ENCODE results near the gene GNL2. TPM values are rescaled to one million over a fixed set of nuclear protein-coding genes. Genes with fewer than 3 reads are reported as not detected.
A peak's percentile ranks its signal among the peaks of the same experiment; 100 is the strongest.

The GNL2 gene
- 100 to 1,000 TPM in 1 of 2 donors, 10 to 100 TPM in 1; 45.0 to 106 TPM for polyA plus RNA-seq

DNA sequence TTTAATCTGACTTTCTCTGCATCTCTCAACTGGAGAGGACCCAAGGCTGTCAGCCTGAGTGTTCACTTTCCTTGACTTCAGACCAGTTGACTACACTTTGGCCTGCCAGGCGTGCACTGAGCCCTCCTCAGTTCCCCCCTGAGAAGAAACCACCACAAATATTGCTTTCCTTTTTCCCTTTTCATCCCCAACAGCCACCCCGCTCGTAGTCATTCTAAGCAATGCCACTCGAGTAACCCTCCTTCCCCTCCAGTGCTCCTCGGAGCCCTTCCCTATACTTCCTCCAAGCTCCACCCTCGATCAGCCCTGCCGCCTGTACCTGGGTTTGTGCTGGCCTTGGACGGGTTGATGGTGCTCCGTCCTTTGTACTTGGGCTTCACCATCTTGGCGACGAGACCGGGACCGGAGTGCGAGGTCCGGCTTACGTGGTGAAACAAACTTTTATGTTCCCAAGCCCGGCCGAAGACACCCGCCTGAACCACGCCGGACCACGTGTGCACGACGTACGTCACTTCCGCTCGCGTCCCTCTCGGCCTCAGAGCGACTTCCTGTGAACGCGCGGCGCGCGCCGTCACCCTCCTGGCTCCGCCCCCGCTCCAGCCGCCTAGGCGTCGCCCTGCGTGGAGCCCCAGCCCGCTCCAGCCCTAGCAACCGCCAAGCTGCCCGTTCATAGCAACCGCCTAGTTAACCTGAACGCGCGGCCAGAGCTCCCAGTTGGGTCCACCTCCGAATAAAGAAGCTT is at the start of gene GNL2:
GNL2 (minus strand) TSS at position 498 of the 742 bp plus-strand sequence; CDS start at position 383, 115 bp downstream.
- no peaks in the 10 kb centered on the region for H3K27me3 ChIP-seq (ENCODE audit: control insufficient read depth in 1 of 2, insufficient read depth in 2 of 2, low read length in 2 of 2)
- H3K36me3 ChIP-seq (ENCODE audit: control insufficient read depth in 2 of 2, insufficient read depth in 2 of 2, low read length in 1 of 2) = peaks cover 3 to 6% of the 10 kb centered on the region in 2 donors
- H3K9me3 ChIP-seq (ENCODE audit: control insufficient read depth in 2 of 2, insufficient read depth in 1 of 2, low read depth in 1 of 2, low read length in 1 of 2) = no peaks in the 10 kb centered on the region
- H3K27ac ChIP-seq (ENCODE audit: low read depth in 2 of 2, low read length in 1 of 2) = peak within 1 kb of the TSS; percentile 76 to 97
- H3K4me3 ChIP-seq (ENCODE audit: low read depth in 1 of 2, low read length in 2 of 2) = peak within 1 kb of the TSS; percentile 85 to 94
- peaks cover 4% of the 10 kb centered on the region in 2 donors for H3K4me1 ChIP-seq (ENCODE audit: control insufficient read depth in 2 of 2, insufficient read depth in 2 of 2, low read length in 1 of 2)
- 0% methylated on average over 51 of the region's 51 CpGs for WGBS, 2 donors

DNA sequence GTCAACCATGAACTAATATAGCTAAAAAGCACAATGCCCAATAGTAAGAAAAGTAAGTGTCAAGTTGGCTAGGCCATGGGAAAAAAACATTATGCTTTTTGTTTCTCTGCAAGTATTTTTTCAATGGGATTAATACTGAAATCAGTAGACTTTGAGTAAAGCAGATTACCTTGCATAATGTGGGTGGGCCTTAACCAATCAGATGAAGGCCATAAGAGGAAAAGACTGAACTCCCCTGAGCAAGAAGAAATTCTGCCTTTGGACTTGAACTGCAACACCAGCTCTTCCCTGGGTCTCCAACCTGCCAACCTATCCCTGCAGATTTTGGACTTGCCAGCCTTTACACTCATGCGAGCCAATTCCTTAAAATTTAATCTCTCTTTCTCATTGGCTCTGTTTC is 45.3 kb upstream of the GNL2 start:
- no peak overlapping the region for H3K4me3 ChIP-seq (ENCODE audit: low read depth in 1 of 2, low read length in 2 of 2)
- no peaks in the 10 kb centered on the region for H3K4me1 ChIP-seq (ENCODE audit: control insufficient read depth in 2 of 2, insufficient read depth in 2 of 2, low read length in 1 of 2)
- H3K9me3 ChIP-seq (ENCODE audit: control insufficient read depth in 2 of 2, insufficient read depth in 1 of 2, low read depth in 1 of 2, low read length in 1 of 2) = peaks cover 0 to 16% of the 10 kb centered on the region in 2 donors
- 91 to 92% methylated on average over 1 of the region's 1 CpG for WGBS, 2 donors
- H3K36me3 ChIP-seq (ENCODE audit: control insufficient read depth in 2 of 2, insufficient read depth in 2 of 2, low read length in 1 of 2) = no peaks in the 10 kb centered on the region
- H3K27me3 ChIP-seq (ENCODE audit: control insufficient read depth in 1 of 2, insufficient read depth in 2 of 2, low read length in 2 of 2) = peaks cover 0 to 4% of the 10 kb centered on the region in 2 donors
- H3K27ac ChIP-seq (ENCODE audit: low read depth in 2 of 2, low read length in 1 of 2) = no peak overlapping the region

DNA sequence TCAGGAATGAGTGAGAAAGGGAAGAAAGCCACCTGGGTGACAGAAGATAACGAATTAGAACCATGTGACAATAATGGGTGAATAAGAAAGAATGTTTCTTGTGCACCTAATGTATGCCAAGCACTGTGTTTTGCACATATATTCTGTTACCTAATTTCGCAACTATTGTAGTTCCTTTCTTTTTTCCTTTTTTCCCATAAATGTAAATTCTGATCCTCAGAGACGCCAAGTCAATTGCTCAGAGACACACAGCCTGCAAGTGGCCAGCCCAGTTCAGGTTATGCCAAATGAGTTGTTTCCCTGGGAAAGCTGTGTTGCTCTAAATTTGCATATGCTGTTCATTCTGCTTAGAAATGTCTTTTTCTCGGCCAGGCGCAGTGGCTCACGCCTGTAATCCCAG is 40.7 kb upstream of the GNL2 start:
- 66 to 73% methylated on average over 6 of the region's 6 CpGs for WGBS, 2 donors
- Histone ChIP-seq H3K9me3 (ENCODE audit: control insufficient read depth in 2 of 2, insufficient read depth in 1 of 2, low read depth in 1 of 2, low read length in 1 of 2) (peaks cover 0 to 3% of the 10 kb centered on the region in 2 donors), H3K27ac (ENCODE audit: low read depth in 2 of 2, low read length in 1 of 2) (no peak overlapping the region), H3K4me1 (ENCODE audit: control insufficient read depth in 2 of 2, insufficient read depth in 2 of 2, low read length in 1 of 2) (peaks cover 0 to 5% of the 10 kb centered on the region in 2 donors), H3K27me3 (ENCODE audit: control insufficient read depth in 1 of 2, insufficient read depth in 2 of 2, low read length in 2 of 2) (peaks cover 0 to 29% of the 10 kb centered on the region in 2 donors), H3K36me3 (ENCODE audit: control insufficient read depth in 2 of 2, insufficient read depth in 2 of 2, low read length in 1 of 2) (no peaks in the 10 kb centered on the region), H3K4me3 (ENCODE audit: low read depth in 1 of 2, low read length in 2 of 2) (no peak overlapping the region)

DNA sequence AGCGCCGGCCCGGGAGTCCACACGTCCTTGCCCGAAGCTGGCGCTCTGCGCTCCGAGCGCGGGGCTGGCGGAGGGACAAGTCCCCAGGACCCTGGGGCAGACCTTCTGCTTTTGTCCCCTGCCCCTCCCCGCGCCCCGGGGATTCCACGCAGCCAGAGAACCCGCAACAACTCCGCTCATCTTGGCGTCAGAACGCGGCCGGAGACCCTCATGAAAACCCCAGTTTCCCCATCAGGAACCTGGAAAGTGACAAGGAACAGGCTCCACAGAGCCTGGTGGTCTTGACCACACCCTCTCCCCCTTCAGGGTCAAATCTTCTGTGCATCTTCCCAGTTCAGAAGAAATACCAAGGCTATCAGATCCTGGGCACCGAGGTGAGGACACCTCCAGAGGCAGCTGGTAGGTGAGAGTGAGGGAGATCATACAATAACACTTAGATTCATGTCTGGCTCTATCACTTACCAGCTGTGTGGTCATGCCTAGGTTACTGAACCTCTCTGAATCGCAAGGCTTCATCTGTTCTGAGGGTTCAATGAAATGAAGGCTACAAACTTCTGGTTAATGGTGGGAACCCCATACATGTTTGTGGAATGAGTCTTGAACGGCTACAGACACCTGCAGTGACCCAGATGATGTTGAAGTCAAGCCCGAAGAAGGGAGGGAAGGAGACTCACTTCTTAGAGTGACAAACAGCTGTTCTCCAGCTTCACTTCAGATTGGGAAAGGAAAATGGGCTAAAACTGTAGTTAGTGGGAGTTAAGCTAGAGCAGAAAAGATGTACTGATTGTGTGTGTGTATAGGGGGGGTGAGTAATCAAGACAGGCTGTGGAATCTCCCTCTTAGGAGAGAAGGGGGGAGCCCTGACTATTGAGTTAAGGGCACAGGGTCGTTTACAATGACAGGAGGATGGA is 39.5 kb upstream of the GNL2 start:
- H3K27me3 ChIP-seq (ENCODE audit: control insufficient read depth in 1 of 2, insufficient read depth in 2 of 2, low read length in 2 of 2) = peaks cover 4 to 33% of the 10 kb centered on the region in 2 donors
- peak overlapping the region in 1 of 2 donors; percentile 34 for H3K4me3 ChIP-seq (ENCODE audit: low read depth in 1 of 2, low read length in 2 of 2)

DNA sequence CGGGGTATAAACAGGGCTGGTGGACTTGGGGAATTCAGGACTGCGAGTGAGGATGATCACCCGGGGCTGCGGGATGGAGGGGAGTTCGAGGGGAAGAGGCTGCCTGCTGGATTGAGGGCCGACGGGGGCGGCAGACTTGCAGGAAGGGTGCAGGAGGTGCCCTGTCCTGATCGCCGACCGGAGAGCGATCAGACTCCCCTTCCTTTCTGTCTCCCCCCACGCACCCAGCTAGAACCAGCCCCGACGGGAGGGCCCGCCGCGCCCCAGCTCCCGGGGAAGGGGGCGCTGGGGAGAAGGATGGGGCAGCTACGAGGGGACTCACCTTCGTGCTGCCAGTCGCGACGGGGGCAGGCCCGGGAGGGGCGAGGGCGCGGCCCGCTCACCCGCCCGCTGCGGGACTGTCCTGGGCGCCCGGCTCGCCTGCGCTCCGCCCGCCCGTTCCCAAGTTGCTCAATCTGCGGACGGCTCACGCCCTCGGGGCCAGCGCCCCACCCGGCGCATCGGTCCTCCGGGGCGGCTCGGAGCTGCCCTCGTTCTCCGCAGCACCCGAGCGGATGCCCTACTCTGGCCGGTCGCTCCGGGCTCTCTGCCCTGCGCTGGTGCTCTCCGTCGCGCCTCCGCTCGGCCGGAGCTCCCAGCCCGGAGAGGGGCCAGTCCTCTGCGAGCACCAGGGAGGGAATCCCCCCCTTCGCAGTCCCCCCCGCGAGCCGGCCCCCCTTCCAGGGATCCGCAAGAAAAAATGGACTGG is 38.7 kb upstream of the GNL2 start, which contains the start of gene RSPO1:
RSPO1 (minus strand) TSS at position 649 of the 748 bp plus-strand sequence. CDS start 5,231 bp downstream, outside the sequence.
- Histone ChIP-seq H3K27ac (ENCODE audit: low read depth in 2 of 2, low read length in 1 of 2) (no peak within 1 kb of the TSS), H3K9me3 (ENCODE audit: control insufficient read depth in 2 of 2, insufficient read depth in 1 of 2, low read depth in 1 of 2, low read length in 1 of 2) (no peaks in the 10 kb centered on the region), H3K27me3 (ENCODE audit: control insufficient read depth in 1 of 2, insufficient read depth in 2 of 2, low read length in 2 of 2) (peaks cover 4 to 33% of the 10 kb centered on the region in 2 donors), H3K4me1 (ENCODE audit: control insufficient read depth in 2 of 2, insufficient read depth in 2 of 2, low read length in 1 of 2) (peaks cover 0 to 5% of the 10 kb centered on the region in 2 donors), H3K4me3 (ENCODE audit: low read depth in 1 of 2, low read length in 2 of 2) (peak within 1 kb of the TSS; percentile 32 to 34), H3K36me3 (ENCODE audit: control insufficient read depth in 2 of 2, insufficient read depth in 2 of 2, low read length in 1 of 2) (no peaks in the 10 kb centered on the region)
- 2 to 4% methylated on average over 35 to 71 of the region's 72 CpGs for WGBS, 2 donors

More for the DNA sequence above, 39.5 kb upstream of the GNL2 start:
- H3K27ac ChIP-seq (ENCODE audit: low read depth in 2 of 2, low read length in 1 of 2) = no peak overlapping the region
- H3K4me1 ChIP-seq (ENCODE audit: control insufficient read depth in 2 of 2, insufficient read depth in 2 of 2, low read length in 1 of 2) = peaks cover 0 to 5% of the 10 kb centered on the region in 2 donors
- WGBS, 2 donors = 10% methylated on average over 21 to 26 of the region's 26 CpGs
- H3K36me3 ChIP-seq (ENCODE audit: control insufficient read depth in 2 of 2, insufficient read depth in 2 of 2, low read length in 1 of 2) = no peaks in the 10 kb centered on the region
- no peaks in the 10 kb centered on the region for H3K9me3 ChIP-seq (ENCODE audit: control insufficient read depth in 2 of 2, insufficient read depth in 1 of 2, low read depth in 1 of 2, low read length in 1 of 2)

DNA sequence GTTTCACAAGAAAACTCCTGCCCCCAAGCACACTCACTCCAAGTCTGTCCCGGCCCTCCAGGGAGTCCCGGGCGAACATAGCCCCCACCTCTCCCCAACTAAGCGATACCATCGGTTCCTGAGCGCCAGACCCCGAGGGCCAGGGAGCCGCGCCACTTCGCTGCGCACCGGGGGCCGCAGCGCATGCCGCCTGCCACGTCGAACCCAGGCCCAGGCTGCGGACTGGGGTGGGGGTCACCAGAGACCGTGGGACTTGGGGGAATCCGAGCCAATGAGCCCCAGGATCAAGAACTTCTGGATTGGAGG is 38.2 kb upstream of the GNL2 start:
- Histone ChIP-seq H3K27me3 (ENCODE audit: control insufficient read depth in 1 of 2, insufficient read depth in 2 of 2, low read length in 2 of 2) (peaks cover 4 to 33% of the 10 kb centered on the region in 2 donors), H3K27ac (ENCODE audit: low read depth in 2 of 2, low read length in 1 of 2) (no peak overlapping the region), H3K4me3 (ENCODE audit: low read depth in 1 of 2, low read length in 2 of 2) (peak overlapping the region in 1 of 2 donors; percentile 34), H3K9me3 (ENCODE audit: control insufficient read depth in 2 of 2, insufficient read depth in 1 of 2, low read depth in 1 of 2, low read length in 1 of 2) (no peaks in the 10 kb centered on the region), H3K4me1 (ENCODE audit: control insufficient read depth in 2 of 2, insufficient read depth in 2 of 2, low read length in 1 of 2) (peaks cover 0 to 5% of the 10 kb centered on the region in 2 donors), H3K36me3 (ENCODE audit: control insufficient read depth in 2 of 2, insufficient read depth in 2 of 2, low read length in 1 of 2) (no peaks in the 10 kb centered on the region)
- 3 to 4% methylated on average over 20 of the region's 20 CpGs for WGBS, 2 donors

DNA sequence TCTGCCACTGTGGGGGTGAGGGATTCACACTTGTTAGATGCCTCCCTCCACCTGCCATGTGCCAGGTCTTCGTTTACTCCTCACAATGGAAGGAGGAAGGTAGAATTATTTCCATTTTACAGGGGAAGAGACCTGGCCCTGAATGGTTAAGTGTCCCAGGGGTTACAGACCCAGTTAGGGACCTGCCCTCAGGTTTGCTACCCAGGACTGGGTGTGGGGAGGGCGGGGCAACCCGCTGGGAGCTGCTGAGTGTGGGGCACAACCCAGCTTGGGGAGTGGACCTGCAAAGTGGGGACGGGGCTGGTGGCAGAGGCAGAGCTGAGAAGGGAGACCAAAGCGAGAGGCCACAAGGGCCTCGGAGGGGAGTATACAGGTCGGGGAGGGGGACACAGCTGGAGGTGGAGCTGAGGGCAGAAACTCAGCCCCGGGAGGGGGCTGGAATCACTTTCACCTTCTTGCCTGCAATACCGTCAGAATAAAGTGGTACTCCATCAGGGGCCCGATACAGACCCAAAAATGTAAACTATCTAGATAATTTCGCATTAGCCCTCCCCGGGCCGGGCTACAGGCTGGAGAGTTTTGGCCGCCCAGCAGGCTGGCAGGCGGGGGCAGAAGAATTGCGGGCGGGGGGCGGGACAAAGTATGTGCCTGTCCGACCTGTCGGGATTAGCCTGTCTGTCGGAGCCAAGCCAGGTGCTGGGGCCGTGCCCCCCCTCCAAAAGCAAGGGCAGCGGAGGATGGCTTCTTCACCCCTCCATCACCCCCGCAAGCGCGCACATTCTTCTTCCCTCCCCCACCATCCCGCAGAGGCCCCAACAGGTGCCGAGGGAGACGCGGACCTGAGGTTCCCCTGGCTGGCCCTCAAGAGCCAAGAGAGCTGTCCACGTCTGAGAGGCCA is 37.6 kb upstream of the GNL2 start:
- WGBS, 2 donors = 5 to 7% methylated on average over 31 of the region's 31 CpGs
- no peak overlapping the region for H3K4me3 ChIP-seq (ENCODE audit: low read depth in 1 of 2, low read length in 2 of 2)

DNA sequence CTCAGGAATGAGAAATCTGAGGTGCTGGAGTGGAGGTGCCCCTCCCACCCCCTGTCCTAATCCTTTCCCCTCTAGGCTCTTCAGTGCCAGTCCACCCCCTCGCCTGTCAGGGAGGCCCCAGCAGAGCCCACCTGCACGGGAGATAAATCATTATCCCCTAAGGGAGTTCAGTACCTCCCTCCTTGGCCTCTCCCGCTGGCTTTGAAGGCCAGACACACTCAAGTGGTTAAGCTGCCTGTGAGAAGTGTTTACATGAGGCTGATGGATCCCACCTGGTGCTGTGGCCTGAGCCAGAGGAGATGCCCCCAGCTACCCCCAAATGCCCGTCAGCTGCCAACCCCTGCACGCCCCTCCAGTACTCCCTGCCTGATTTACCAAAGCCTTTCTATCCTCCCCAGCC is 35.3 kb upstream of the GNL2 start:
- no peak overlapping the region for H3K27ac ChIP-seq (ENCODE audit: low read depth in 2 of 2, low read length in 1 of 2)
- WGBS, 2 donors = 18 to 29% methylated on average over 5 of the region's 5 CpGs
- H3K4me1 ChIP-seq (ENCODE audit: control insufficient read depth in 2 of 2, insufficient read depth in 2 of 2, low read length in 1 of 2) = peaks cover 0 to 5% of the 10 kb centered on the region in 2 donors
- no peaks in the 10 kb centered on the region for H3K9me3 ChIP-seq (ENCODE audit: control insufficient read depth in 2 of 2, insufficient read depth in 1 of 2, low read depth in 1 of 2, low read length in 1 of 2)
- H3K27me3 ChIP-seq (ENCODE audit: control insufficient read depth in 1 of 2, insufficient read depth in 2 of 2, low read length in 2 of 2) = peaks cover 4 to 29% of the 10 kb centered on the region in 2 donors
- no peaks in the 10 kb centered on the region for H3K36me3 ChIP-seq (ENCODE audit: control insufficient read depth in 2 of 2, insufficient read depth in 2 of 2, low read length in 1 of 2)
- no peak overlapping the region for H3K4me3 ChIP-seq (ENCODE audit: low read depth in 1 of 2, low read length in 2 of 2)

More for the DNA sequence above, 37.6 kb upstream of the GNL2 start:
- Histone ChIP-seq H3K4me1 (ENCODE audit: control insufficient read depth in 2 of 2, insufficient read depth in 2 of 2, low read length in 1 of 2) (peaks cover 0 to 5% of the 10 kb centered on the region in 2 donors), H3K27me3 (ENCODE audit: control insufficient read depth in 1 of 2, insufficient read depth in 2 of 2, low read length in 2 of 2) (peaks cover 4 to 33% of the 10 kb centered on the region in 2 donors), H3K9me3 (ENCODE audit: control insufficient read depth in 2 of 2, insufficient read depth in 1 of 2, low read depth in 1 of 2, low read length in 1 of 2) (no peaks in the 10 kb centered on the region), H3K27ac (ENCODE audit: low read depth in 2 of 2, low read length in 1 of 2) (no peak overlapping the region), H3K36me3 (ENCODE audit: control insufficient read depth in 2 of 2, insufficient read depth in 2 of 2, low read length in 1 of 2) (no peaks in the 10 kb centered on the region)

Data from esophagus (tissue), 2 donors.